Neuron (in vitro differentiated cells): Measurements from ENCODE around the gene ZNF385A.

Experiments
- H2AFZ ChIP-seq: one replicate; pipeline ENCODE4 v1.6.1; 2013; ENCODE audit warnings: low read depth, mild to moderate bottlenecking, inconsistent platforms, low read length, moderate library complexity
- H3K27me3 ChIP-seq: one replicate; pipeline ENCODE4 v1.6.1; 2013; ENCODE audit warnings: low read length; ENCODE audit not compliant: insufficient read depth
- H3K36me3 ChIP-seq: one replicate; pipeline ENCODE4 v1.6.1; 2013; ENCODE audit warnings: low read length; ENCODE audit not compliant: insufficient read depth
- H3K4me1 ChIP-seq: one replicate; pipeline ENCODE4 v1.6.1; 2013; ENCODE audit warnings: low read length; ENCODE audit not compliant: insufficient read depth
- H3K4me3 ChIP-seq: 2 replicates; pipeline ENCODE4 v1.5.1; 2013; ENCODE audit warnings: mild to moderate bottlenecking, low read length, moderate library complexity
- H3K9me3 ChIP-seq: one replicate; pipeline ENCODE4 v1.6.1; 2013; ENCODE audit warnings: low read length

The ZNF385A gene

DNA sequence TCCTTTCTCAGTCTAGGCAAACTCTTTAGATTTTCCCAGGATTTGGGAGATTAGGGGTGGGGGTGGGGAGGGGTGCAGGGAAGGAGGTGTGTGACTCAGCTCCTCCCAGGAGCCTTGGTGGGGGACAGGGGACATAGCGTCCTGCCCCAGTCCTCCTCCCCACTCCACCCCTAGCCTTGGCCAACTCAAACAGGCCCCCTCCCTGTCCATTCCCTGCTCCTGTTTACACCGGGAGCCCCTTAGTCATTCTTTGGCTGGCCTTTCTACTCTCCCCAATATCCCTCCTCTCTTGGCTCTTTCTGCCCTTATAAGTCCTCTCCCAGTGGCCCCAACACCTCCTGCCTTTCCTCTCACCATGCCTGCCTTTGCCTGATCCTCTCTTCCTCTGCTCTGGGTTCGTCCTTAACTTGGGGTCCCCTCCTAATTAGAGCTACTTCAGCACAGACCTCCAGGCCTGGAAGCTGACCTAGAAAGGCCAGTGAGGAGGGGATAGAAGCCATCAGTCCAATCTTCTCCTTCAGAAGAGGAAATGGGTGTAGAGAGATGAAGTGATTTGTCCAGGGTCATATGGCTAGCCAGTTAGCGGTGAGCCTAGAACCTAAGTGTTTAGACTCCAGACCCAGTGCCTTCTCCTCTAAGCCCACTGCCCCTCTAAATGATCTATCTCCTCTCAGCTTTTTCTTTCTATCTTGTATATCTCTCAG, 36.8 kb upstream of the ZNF385A start:
- H3K4me1 ChIP-seq: peaks cover 10% of the 10 kb centered on the region
- H2AFZ ChIP-seq: no peak overlapping the region
- H3K27me3 ChIP-seq: peaks cover 63% of the 10 kb centered on the region
- H3K36me3 ChIP-seq: no peaks in the 10 kb centered on the region
- no peak overlapping the region for H3K4me3 ChIP-seq
- H3K9me3 ChIP-seq: no peaks in the 10 kb centered on the region

DNA sequence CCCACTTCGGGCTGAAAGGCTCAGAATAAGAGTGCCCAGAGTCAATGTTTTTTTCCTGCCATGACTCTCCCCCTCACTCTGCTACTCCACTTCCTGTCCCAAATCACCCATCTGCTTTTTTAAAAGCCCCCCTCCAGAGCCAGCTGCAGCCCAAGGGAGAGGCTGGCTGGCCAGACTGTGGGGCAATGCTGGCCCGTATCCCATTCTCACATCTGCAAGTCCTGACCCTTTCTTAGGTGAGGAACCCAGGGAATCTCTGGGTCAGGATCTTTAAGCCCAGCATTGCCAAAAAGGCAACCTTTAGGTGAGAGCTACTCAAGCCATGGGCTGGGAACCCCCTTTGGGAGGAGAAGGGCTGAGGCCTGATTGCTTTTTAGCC, 36.2 kb upstream of the ZNF385A start:
- Histone ChIP-seq H3K27me3 (peaks cover 58% of the 10 kb centered on the region), H3K4me3 (no peak overlapping the region), H3K4me1 (peaks cover 10% of the 10 kb centered on the region), H3K36me3 (no peaks in the 10 kb centered on the region), H2AFZ (no peak overlapping the region), H3K9me3 (no peaks in the 10 kb centered on the region)

DNA sequence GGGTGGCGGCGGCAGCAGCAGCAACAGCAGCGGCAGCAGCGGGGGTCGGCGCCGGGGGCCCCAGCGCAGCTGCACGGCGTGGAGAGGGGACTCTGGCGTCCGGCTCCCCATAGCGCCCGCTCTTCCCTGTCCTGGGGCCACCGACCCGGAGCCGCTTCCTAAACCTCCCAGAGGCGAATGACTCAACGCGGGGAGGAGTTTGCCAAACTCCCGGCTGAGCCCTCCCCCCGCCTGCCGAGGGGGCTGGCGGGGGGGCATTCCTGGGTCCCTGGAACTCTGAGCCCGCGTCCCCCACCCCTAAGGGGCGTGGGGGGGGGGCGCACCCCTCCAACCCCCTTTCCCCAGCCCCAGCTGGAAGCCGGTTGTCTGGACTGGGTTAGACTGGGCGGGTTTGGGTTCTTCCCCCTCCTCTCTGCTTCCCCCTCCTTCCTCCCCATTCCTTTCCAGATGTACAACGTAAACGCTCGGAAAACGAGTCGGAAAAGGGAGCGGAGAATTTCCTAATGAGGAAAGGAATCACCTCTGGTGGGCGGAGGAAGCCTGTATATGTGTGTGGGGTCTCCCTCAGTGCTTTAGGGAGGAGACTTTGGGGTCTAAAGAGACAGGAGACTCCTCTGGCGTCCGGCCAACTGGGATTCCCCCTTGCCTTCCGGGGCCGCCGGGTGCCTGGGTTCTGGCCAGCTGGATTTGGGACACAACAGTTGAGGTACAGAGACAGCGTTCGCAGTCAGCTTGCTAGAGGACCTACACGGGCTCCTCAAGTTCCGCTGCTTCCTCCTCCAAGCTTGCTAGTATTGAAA, 34.8 kb upstream of the ZNF385A start, which contains the start of gene ITGA5:
ITGA5 (minus strand) TSS at position 179 of the 800 bp plus-strand sequence; CDS start at position 111, 68 bp downstream.
- peaks cover 10% of the 10 kb centered on the region for H3K4me1 ChIP-seq
- no peaks in the 10 kb centered on the region for H3K36me3 ChIP-seq
- peak within 1 kb of the TSS; percentile 65 for H2AFZ ChIP-seq
- peak within 1 kb of the TSS; percentile 47 for H3K4me3 ChIP-seq
- no peaks in the 10 kb centered on the region for H3K9me3 ChIP-seq
- H3K27me3 ChIP-seq: peaks cover 45% of the 10 kb centered on the region

DNA sequence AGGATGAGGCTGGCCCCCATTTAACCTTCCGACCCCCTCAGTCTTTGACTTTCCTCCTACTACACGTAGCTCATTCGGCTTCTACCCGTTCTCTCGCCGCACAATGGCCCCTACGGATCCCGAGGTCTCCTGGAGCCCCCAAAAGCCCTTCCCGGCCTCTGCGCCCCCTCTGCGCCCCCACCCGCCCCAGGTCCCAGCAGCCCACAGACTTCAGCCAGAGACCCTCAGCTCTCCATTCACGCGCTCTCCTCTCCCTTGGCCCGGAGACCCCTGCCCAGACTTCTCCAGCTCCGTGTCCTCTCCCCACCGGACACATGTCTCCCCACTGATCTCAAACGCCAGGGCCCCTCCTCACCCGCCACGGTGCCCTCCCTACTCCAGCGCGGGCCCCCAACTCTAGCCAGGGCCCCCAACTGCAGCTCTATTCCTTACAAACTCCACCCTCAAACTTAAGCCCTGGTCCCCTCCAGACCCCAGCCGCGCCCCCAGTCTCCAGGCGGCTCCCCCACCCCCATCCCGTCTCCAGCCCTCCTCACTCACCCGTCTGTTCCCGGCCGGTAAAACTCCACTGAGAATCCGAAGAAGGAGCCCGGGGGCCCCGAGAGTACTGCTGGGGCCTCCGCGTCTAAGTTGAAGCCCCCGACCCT, 34.0 kb upstream of the ZNF385A start:
- Histone ChIP-seq H3K27me3 (peaks cover 40% of the 10 kb centered on the region), H3K9me3 (no peaks in the 10 kb centered on the region), H3K4me1 (peaks cover 10% of the 10 kb centered on the region), H3K4me3 (peak overlapping the region; percentile 47), H2AFZ (peak overlapping the region; percentile 65), H3K36me3 (no peaks in the 10 kb centered on the region)

DNA sequence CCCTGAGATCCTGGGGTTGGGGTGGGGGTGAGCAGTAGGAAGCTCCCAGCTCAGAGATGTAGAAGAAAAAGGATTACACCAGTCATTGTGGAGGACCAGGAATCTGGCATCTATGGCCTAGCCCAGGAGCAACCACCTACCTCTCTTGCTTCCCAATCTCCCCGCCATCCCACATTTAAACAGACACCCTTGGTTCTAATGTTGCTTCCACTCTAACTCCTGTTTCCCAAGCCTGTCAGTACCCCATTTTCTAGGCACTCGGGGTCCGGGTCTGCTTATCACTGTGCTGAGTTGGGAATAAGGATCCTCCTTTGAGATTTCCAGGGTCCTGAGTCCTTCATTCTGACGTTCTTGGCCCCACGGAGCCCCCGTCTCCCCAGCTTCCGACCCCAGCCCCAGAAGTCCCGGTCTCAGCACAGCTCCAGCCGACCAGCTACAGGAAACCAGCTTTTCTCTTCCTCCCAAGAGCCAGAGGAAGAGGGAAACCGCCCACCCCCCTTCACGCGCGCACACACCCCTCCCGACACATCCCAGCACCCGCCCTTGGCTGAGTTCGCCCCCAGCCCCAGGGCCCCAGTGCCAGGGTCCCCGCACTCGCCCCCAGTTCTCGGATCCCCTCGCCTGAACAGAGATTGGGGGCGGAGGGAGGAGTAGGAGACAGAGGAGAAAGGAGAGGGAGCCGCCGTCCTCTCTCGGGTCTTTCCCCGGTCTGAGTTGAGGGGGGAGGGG, 33.3 kb upstream of the ZNF385A start:
- peak overlapping the region; percentile 29 for H2AFZ ChIP-seq
- peaks cover 40% of the 10 kb centered on the region for H3K27me3 ChIP-seq
- peak overlapping the region; percentile 47 for H3K4me3 ChIP-seq
- H3K9me3 ChIP-seq: no peaks in the 10 kb centered on the region
- no peaks in the 10 kb centered on the region for H3K36me3 ChIP-seq
- peaks cover 10% of the 10 kb centered on the region for H3K4me1 ChIP-seq

DNA sequence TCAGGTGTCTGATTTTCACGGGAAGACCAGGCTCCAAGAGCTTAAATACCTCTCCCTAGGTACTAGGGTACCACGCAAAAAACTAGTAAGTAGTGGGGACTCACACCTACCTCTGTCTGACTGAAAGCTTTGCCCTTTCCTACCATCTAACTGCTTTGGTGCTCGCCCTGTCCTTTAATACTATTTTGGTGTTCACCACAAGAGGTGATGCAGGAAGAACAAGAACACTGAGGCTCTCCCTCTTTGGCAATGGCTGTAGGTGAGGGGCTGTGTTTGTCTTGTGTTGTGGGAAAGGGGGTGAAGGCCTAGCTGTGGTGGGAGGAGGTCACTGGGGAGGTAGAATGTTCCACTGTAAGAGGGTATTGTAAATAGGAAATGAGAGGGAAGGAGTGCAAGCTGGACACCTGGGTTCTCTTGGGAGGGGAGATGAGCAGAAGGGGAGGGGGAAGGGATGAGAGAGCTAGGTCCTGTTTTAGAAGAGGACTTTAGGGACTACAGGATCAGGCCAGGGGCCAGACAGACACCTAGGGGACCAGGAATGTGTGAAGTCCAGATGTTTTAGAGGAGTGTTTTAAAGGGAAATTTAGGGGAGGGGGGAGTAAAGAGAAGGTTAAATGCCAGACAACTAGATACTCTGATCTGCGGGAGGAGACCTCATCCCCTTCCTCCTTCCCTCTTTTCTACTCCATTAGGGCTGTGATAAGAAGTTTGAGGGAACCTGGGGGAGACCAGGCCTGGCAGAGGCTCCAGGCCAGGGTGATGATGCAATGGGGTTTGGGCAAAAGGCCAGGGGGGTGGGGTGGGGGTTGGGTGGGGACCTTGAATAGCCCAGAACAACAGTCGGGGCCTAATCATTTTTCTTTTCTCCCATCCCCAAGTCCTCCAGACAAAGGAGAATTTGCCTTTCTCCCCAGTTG, 32.4 kb upstream of the ZNF385A start:
- Histone ChIP-seq H2AFZ (no peak overlapping the region), H3K36me3 (no peaks in the 10 kb centered on the region), H3K4me3 (no peak overlapping the region), H3K27me3 (peaks cover 35% of the 10 kb centered on the region), H3K9me3 (no peaks in the 10 kb centered on the region), H3K4me1 (peaks cover 10% of the 10 kb centered on the region)

DNA sequence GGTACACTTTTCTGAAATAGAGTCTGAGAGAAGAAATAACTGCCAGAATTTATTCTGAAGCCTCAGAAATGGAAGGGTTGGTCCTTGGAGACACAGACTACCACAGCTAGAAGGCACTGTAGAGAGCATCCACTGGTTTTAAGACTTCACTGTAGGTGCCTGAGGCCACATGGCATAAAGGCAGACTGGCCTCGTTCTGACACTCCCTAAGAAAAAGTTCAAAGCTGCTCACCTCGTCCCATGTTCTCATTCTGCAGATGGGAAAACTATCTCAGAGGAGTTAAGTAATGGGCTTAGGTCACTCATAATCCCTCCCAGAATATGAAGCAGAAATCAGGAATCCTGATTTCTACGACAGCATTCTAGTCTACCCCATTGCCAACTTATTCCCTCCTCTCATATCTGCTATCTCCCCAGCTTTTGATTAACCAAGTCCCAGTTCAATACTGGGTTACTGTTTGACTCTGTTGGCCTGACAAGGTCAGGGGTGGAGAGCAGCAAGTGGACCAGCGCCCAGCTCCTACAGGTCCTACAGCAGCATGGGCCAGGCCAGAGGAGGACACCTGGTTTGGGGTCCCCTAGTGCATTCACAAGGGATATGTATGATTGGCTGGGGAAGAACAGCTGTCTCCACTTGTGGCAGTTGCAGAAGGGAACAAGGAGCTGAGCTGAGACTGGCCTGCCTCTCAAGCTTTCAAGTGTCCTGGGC, 30.8 kb upstream of the ZNF385A start:
- no peak overlapping the region for H3K4me3 ChIP-seq
- H3K9me3 ChIP-seq: no peaks in the 10 kb centered on the region
- peaks cover 10% of the 10 kb centered on the region for H3K4me1 ChIP-seq
- peaks cover 19% of the 10 kb centered on the region for H3K27me3 ChIP-seq
- no peaks in the 10 kb centered on the region for H3K36me3 ChIP-seq
- H2AFZ ChIP-seq: no peak overlapping the region

DNA sequence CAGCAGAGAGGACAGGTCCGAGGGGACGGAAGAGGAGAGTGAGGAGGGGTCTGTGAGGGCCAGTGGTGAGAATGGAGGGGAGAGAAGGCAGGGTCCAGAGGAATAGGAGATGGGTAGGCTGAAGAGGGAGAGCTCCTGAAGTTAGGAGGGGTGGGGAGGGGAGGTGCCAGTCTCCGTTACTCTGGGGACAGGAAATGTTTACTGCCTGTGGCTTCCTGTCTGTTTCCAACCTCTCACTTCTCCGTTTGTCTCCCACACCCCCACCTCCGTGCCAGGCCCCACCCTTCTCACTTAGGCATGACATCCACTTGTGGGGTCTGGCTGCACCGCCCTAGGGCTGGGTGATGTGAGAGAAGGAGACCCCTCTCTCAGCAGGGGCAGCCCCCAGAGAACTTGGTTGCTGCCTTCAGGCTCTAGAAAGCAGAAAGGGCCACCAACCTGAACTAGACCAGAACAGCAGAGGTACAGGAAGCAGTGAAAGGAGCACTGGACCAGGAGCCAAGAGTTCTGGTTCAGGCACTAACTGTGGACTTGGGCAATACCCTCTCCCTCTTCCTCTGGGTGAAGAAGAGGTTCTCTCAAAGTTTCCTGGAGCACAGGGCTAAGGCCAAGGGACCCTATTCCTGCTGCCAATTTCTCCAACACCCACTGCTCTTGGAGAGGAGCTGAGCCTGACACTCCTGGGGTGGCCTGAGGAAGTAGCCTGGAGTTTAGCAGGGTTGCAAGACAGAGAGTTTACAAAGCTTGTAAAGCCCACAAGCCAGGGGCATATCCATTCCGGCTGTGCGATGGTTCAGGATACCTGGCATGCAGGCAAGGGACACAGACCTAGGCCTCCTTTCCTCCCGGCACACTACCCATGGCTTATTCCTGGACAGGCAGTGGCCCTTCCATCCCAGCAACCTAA, 29.0 kb upstream of the ZNF385A start:
- Histone ChIP-seq H3K36me3 (no peaks in the 10 kb centered on the region), H3K4me1 (peaks cover 8% of the 10 kb centered on the region), H2AFZ (no peak overlapping the region), H3K27me3 (peaks cover 9% of the 10 kb centered on the region), H3K9me3 (no peaks in the 10 kb centered on the region), H3K4me3 (no peak overlapping the region)

DNA sequence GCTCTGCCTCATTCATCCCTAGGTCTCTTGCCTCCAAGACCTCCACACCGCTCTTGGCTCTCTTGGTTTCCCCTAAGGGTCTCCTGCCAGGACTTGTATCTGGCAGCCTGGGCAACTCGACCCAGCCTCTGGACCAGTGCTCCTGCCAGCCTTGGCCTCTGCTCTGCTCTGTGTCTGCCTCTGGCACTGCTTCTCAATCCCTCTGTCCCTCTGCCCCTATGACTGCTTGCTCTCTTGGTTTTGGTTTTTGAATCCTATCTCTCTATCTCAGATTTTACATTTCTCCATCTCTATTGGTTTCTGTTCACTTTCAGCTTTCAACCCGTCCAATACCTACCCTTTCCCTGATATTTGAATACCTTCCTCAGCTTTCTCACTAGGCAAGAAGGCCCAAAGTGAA, 28.3 kb upstream of the ZNF385A start:
- Histone ChIP-seq H3K27me3 (peaks cover 7% of the 10 kb centered on the region), H3K4me1 (peaks cover 3% of the 10 kb centered on the region), H2AFZ (no peak overlapping the region), H3K4me3 (no peak overlapping the region), H3K36me3 (no peaks in the 10 kb centered on the region), H3K9me3 (no peaks in the 10 kb centered on the region)

DNA sequence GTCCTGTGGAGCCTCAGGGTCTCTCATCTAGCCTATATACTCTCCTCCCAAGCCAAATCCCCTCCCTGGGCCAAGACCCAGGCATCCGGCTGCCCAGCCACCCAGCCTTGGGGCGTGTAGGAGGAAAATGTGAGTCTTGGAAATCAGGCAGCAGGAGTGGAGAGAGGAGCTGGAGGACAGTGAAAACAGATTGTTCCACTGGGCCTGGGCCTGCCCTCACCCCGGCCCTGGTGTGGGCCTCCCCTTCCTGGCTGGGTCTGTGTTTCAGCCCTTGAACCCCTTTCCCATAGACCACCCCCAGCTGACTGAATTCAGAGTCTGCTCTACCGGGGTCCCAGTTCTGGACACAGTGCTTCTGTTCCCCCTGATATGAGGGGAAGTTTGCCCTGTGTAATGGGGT, 27.8 kb upstream of the ZNF385A start:
- Histone ChIP-seq H3K4me3 (no peak overlapping the region), H3K4me1 (no peaks in the 10 kb centered on the region), H3K27me3 (peaks cover 3% of the 10 kb centered on the region), H3K9me3 (no peaks in the 10 kb centered on the region), H2AFZ (no peak overlapping the region), H3K36me3 (no peaks in the 10 kb centered on the region)
